ENCODE data around the gene VSTM1. TPM values are rescaled to one million over a fixed set of nuclear protein-coding genes. Genes with fewer than 3 reads are reported as not detected.

The VSTM1 gene
- total and polyA plus RNA-seq, 2 of the 4 experiments (the other 2 are of a cell fraction): not detected

DNA sequence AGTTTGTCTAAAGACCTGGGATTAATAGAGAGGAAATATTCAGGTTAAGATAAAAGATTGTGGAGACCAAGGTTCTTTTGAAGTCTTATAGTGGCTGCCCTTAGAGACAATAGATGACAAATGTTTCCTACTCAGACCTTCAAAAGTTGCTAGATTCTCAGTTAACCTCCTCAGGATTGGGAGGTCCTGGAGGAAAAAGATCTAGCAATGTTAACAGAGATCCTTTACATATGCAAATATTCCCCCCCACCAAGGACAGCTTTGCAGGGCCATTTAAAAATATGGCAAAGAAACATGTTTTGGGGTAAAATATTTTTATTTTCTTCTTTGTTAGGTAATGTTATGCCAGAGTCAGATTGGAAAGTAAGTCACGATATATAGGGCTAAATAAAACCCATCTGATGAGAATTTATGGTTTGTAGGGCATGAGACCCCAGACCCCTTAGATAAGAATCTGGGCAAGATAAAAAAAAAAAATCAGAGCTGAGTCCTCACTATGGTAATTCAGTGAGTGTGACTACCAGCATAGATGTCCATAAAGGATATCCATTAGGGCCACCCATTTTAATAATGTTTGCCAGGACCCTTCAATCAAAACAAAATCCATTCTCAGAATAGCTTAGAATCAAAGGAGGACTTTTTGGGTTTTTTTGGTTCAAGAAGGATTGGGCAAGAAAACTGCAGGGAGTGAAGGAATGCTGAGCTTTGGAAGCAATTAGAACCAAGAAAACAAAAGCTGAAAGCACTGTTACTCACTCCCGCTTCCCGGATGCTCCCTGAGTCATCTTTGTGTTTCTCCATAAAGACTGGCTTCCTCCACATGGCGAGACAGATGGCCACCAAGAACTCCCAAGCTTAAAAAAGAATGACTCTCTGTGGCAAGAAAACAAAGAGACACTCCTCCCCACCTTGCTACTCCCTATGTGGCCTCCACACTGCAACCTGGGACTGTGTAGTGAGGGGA is 28.2 kb downstream of the VSTM1 start:
- WGBS, 2 experiments (ENCODE audit: extremely low coverage in 2 of 2, insufficient read length in 1 of 2): no CpG with 5 or more reads among the region's 4 CpGs
- no TSS peak for BruUV-seq (replicated peaks)
- Histone ChIP-seq H3K4ac (ENCODE audit: low read depth, low read length) (peak overlapping the region; percentile 71), H3K4me3 (ENCODE audit: insufficient read depth, low read depth, low read length) (no peak overlapping the region), H2BK5ac (ENCODE audit: low read depth, low read length, poor library complexity, severe bottlenecking) (no peak overlapping the region), H3K23ac (ENCODE audit: low read depth, low read length) (peak overlapping the region; percentile 28; the same call in 1 of the 2 replicates), H2AK9ac (replicated peaks; ENCODE audit: low read depth, low read length, poor library complexity) (no peak overlapping the region), H3K79me1 (ENCODE audit: low read depth in 1 of 2, low read length in 2 of 2) (no peaks in the 10 kb centered on the region), H4K91ac (ENCODE audit: insufficient read depth, low read depth, low read length) (peak overlapping the region; percentile 69), H4K5ac (ENCODE audit: low read depth, low read length) (no peak overlapping the region), H3K56ac (ENCODE audit: extremely low read depth, insufficient read depth, low read length) (no peak overlapping the region), H2BK20ac (ENCODE audit: low read depth, low read length) (peak overlapping the region; percentile 81), H2BK120ac (ENCODE audit: low read depth, low read length) (peak overlapping the region; percentile 76; the same call in 1 of the 2 replicates), H3K4me2 (ENCODE audit: low read depth, low read length) (peak overlapping the region; percentile 53; the same call in 1 of the 2 replicates), H2BK15ac (ENCODE audit: low read depth, low read length) (no peak overlapping the region), H3K27me3 (ENCODE audit: control insufficient read depth, insufficient read depth, low read length) (no peaks in the 10 kb centered on the region), H3K18ac (ENCODE audit: low read depth, low read length) (no peak overlapping the region; the same call in 1 of the 2 replicates), H3K9me1 (ENCODE audit: insufficient read depth, low read length) (no peaks in the 10 kb centered on the region), H3K36me3 (ENCODE audit: control insufficient read depth, insufficient read depth, low read length) (no peaks in the 10 kb centered on the region), H3K14ac (replicated peaks; ENCODE audit: low read depth, low read length) (peak overlapping the region; percentile 58), H3K9ac (ENCODE audit: low read depth, low read length) (no peak overlapping the region), H4K8ac (ENCODE audit: low read depth in 2 of 2, low read length in 2 of 2) (0 out of 4 replicates have a peak overlapping the region, but pooled peaks of 1 of the 2 experiments have one; percentile 41), H2AK5ac (ENCODE audit: low read depth, low read length) (peak overlapping the region; percentile 43; the same call in 1 of the 2 replicates), H4K20me1 (ENCODE audit: insufficient read depth, low read length) (no peaks in the 10 kb centered on the region), H3K9me3 (ENCODE audit: control insufficient read depth, insufficient read depth, low read length) (no peaks in the 10 kb centered on the region), H3K27ac (ENCODE audit: insufficient read depth, low read length) (peak overlapping the region; percentile 89), H2AFZ (replicated peaks; ENCODE audit: low read length, poor library complexity) (peak overlapping the region; percentile 82), H3K4me1 (ENCODE audit: control insufficient read depth, insufficient read depth, low read length) (no peaks in the 10 kb centered on the region)
- DNase-seq (peak; percentile 78), ATAC-seq (ENCODE audit: low read depth) (peak; percentile 94)
- ChIA-PET CTCF (interaction anchor here (0.6 to 2.0 kb wide), 4 partner anchors 9 to 243 kb away, joined by 3 to 12 read pairs (median 6); no protein-coding TSS in a partner anchor), POLR2A (ENCODE audit: unreplicated experiment) (no interaction called here)
- intact Hi-C loops (cut with micrococcal nuclease): no loop called here
- in situ Hi-C loops (cut with MboI; ENCODE audit: low sequenced_read_pairs): no loop called here
- dilution Hi-C loops (cut with HindIII; ENCODE audit: low sequenced_read_pairs, unreplicated experiment): no loop called here
- TF ChIP-seq FOS (IDR thresholded peaks at IDR 0.05; ENCODE audit: low read depth, low read length) (peak; percentile 37; the same call in 1 of the 2 replicates), CEBPB (IDR thresholded peaks at IDR 0.05; ENCODE audit: low read depth, low read length) (peak; percentile 70), RAD21 (IDR thresholded peaks at IDR 0.05; ENCODE audit: low read length) (no peak), BHLHE40 (IDR thresholded peaks at IDR 0.05; ENCODE audit: low read depth, low read length) (no peak), RFX5 (IDR thresholded peaks at IDR 0.05; ENCODE audit: low read depth, low read length) (no peak), SMC3 (IDR thresholded peaks at IDR 0.05; ENCODE audit: low read depth, low read length) (no peak), CHD1 (IDR thresholded peaks at IDR 0.05; ENCODE audit: low read depth, low read length) (no peak), MAFK (IDR thresholded peaks at IDR 0.05; ENCODE audit: low read depth, low read length) (no peak), POLR2A (IDR thresholded peaks at IDR 0.05; ENCODE audit: low read depth, low read length) (no peak), NFE2L2 (IDR thresholded peaks at IDR 0.05; ENCODE audit: low read depth, low read length) (no peak), CTCF (conservative IDR thresholded peaks at IDR 0.05; ENCODE audit: low read depth, low read length) (no peak), MAZ (IDR thresholded peaks at IDR 0.05; ENCODE audit: borderline replicate concordance, low read depth, low read length) (no peak), USF2 (IDR thresholded peaks at IDR 0.05; ENCODE audit: low read depth, low read length) (no peak), ELK1 (IDR thresholded peaks at IDR 0.05; ENCODE audit: borderline replicate concordance, low read depth, low read length) (no peak)
